GM12875 (cell line): ENCODE measurements around the gene MOCOS.

Experiments used
- H3K4me3 ChIP-seq: one replicate; pipeline ENCODE4 v1.5.1; 2011; ENCODE audit warnings: low read depth, low read length, control low read depth
- TF ChIP-seq, protein P1 (sequence below): IDR thresholded peaks from 2 replicates; pipeline ENCODE4 v1.5.1; 2011; ENCODE audit warnings: low read depth, mild to moderate bottlenecking, control low read depth, inconsistent platforms, low read length, moderate library complexity, borderline replicate concordance; ENCODE audit not compliant: insufficient read depth

MOCOS gene

DNA sequence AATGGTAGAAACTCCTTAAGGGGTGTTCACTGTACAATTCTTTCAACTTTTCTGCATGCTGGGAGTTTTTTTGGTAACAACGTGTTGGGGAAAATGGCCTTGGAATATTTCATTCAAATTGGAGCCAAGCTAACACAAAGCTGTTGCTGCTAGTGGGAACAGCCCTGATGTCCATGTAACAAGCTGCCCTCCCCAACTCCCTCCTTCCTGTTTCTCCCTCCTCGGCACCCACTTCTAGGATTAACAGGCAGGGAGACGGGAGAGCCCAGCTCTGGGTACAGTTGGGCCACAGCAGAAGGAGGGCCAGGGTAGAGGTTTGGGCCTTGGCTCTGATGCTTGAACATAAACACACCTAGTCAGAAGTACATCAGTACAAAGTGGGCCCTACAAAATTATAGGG lies 9.4 kb upstream of the MOCOS start:
- TF ChIP-seq, protein P1, sequence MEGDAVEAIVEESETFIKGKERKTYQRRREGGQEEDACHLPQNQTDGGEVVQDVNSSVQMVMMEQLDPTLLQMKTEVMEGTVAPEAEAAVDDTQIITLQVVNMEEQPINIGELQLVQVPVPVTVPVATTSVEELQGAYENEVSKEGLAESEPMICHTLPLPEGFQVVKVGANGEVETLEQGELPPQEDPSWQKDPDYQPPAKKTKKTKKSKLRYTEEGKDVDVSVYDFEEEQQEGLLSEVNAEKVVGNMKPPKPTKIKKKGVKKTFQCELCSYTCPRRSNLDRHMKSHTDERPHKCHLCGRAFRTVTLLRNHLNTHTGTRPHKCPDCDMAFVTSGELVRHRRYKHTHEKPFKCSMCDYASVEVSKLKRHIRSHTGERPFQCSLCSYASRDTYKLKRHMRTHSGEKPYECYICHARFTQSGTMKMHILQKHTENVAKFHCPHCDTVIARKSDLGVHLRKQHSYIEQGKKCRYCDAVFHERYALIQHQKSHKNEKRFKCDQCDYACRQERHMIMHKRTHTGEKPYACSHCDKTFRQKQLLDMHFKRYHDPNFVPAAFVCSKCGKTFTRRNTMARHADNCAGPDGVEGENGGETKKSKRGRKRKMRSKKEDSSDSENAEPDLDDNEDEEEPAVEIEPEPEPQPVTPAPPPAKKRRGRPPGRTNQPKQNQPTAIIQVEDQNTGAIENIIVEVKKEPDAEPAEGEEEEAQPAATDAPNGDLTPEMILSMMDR = no peak

DNA sequence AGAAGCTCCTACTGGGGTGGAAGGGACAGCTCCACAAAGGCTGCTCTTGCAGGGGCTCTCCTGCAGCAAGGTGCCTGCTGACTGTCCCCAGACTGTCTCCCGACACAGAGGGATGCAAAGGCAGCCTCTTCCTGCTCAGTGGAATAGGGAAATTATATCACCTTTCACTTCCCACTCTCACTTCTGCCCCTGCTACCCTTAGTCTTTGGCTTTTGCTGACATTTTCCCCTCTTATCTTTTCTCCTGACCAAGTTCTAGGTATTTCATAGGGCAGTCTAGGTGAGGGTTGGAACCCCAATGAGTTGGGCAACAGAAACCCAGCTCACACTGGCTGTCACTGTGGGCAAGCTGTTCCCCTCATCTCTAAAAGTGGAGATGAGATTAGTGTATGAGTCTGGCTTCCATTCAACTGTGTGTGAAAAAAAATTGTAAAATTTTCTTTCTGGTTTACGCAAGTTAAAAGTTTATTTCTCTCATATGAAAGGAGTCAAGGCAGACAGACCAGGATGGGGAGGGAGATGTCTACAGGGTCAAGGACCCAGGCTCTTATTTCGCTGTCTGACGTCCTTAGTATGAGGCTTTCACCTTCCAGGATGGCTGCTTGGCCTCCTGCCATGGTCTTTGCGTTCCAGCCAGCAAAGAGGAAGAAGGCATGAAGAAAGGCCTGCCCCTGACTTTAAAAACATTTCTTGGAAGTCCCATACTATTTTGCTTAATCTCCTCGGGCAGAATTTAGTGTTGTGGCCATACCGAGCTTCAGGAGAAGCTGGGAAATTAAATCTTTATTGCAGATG lies 7.5 kb upstream of the MOCOS start:
- TF ChIP-seq, protein P1 = no peak
- no peak overlapping the region for H3K4me3 ChIP-seq

More for the DNA sequence above, 9.4 kb upstream of the MOCOS start:
- H3K4me3 ChIP-seq = no peak overlapping the region

DNA sequence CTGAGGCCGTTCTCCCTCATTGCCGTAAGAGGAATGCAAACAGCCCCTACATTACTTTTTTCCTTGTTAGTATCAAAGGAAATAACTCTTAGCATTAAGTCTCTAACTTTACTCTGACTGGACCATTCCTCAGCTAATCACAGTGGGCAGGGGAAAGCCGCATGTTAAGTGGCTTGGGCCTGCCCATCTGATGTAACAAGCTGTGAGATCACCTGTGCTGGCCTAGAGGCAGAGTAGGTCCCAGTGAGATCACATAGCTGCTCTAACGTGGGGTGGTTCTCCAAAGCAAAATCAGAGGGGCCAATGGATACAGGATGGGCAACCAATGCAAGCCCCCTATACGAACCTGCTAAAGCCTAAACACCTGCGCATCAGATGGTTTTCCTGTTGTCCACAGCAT lies 5.9 kb upstream of the MOCOS start:
- TF ChIP-seq, protein P1 = no peak
- H3K4me3 ChIP-seq = no peak overlapping the region

GRCh38 chr18:36181898-36182506 lies 5.3 kb upstream of the MOCOS start:
- TF ChIP-seq, protein P1 = no peak
- H3K4me3 ChIP-seq = no peak overlapping the region

DNA sequence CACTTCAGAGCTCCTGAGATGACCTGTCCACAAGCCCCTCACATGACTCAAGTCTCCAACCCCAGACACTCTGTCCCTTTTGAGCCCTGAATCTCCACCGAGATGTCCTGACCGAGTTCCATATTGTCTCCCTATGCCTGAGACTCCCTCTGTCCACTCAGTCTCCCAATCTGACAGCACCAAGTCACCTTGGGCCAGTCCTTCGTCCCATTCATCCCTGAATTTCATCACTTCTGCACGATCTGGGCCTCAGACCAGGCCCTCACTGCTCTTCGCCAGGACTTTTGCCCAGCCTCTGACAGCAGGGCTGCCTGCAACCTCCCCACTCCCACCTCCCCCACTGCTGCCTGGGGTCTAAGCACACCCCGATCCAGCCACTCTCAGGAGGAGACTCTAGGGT lies 4.3 kb upstream of the MOCOS start:
- TF ChIP-seq, protein P1 = no peak
- H3K4me3 ChIP-seq = no peak overlapping the region

GRCh38 chr18:36183987-36184386 lies 3.3 kb upstream of the MOCOS start:
- H3K4me3 ChIP-seq = no peak overlapping the region
- TF ChIP-seq, protein P1 = no peak

- no peak overlapping the region for H3K4me3 ChIP-seq
- TF ChIP-seq, protein P1 = no peak
Measured at GRCh38 chr18:36185157-36185556, 2.1 kb upstream of the MOCOS start.
